Measurements from ENCODE around the gene CEP89.

DNA sequence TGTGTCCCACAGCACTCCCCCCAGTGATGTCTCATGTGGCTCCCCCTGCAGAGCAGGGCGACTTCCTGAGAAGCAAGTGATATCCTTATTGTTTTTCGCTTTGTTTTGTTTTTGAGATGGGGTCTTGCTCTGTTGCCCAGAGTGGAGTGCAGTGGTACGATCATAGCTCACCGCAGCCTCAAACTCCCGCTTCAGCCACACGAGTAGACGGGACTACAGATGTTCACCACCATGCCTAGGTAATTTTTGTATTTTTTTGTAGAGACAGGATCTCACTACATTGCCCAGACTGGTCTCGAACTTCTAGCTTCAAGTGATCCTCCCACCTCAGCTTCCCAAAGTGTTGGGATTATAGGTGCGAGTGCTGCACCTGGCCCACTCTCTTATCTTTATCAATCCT, 5.0 kb downstream of the CEP89 start:
- TF ChIP-seq EZH2 (IDR thresholded peaks at IDR 0.05) (no peak), JUND (IDR thresholded peaks at IDR 0.05) (no peak), EZH2phosphoT487 (IDR thresholded peaks at IDR 0.05; ENCODE audit: borderline replicate concordance) (no peak), SP1 (IDR thresholded peaks at IDR 0.05; ENCODE audit: low read depth) (no peak), POLR2A (IDR thresholded peaks at IDR 0.05; ENCODE audit: borderline replicate concordance, extremely low read depth, insufficient read depth, insufficient read length) (no peak), YY1 (IDR thresholded peaks at IDR 0.05; ENCODE audit: extremely low read depth, insufficient replicate concordance, low read depth, low read length) (no peak), SIN3A (IDR thresholded peaks at IDR 0.05; ENCODE audit: low read depth) (no peak), TCF7L2 (IDR thresholded peaks at IDR 0.05; ENCODE audit: borderline replicate concordance, extremely low read depth, insufficient read depth, insufficient read length) (no peak), POLR2AphosphoS5 (IDR thresholded peaks at IDR 0.05; ENCODE audit: low read depth, low read length) (no peak)
- TF ChIP-seq, protein P1, sequence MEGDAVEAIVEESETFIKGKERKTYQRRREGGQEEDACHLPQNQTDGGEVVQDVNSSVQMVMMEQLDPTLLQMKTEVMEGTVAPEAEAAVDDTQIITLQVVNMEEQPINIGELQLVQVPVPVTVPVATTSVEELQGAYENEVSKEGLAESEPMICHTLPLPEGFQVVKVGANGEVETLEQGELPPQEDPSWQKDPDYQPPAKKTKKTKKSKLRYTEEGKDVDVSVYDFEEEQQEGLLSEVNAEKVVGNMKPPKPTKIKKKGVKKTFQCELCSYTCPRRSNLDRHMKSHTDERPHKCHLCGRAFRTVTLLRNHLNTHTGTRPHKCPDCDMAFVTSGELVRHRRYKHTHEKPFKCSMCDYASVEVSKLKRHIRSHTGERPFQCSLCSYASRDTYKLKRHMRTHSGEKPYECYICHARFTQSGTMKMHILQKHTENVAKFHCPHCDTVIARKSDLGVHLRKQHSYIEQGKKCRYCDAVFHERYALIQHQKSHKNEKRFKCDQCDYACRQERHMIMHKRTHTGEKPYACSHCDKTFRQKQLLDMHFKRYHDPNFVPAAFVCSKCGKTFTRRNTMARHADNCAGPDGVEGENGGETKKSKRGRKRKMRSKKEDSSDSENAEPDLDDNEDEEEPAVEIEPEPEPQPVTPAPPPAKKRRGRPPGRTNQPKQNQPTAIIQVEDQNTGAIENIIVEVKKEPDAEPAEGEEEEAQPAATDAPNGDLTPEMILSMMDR (IDR thresholded peaks at IDR 0.05 in 2 of 3, conservative IDR thresholded peaks at IDR 0.05 in 1 of 3; ENCODE audit: borderline replicate concordance in 1 of 3, insufficient read depth in 1 of 3, low read depth in 2 of 3, low read length in 2 of 3), result no peak
- TF ChIP-seq, protein P2, sequence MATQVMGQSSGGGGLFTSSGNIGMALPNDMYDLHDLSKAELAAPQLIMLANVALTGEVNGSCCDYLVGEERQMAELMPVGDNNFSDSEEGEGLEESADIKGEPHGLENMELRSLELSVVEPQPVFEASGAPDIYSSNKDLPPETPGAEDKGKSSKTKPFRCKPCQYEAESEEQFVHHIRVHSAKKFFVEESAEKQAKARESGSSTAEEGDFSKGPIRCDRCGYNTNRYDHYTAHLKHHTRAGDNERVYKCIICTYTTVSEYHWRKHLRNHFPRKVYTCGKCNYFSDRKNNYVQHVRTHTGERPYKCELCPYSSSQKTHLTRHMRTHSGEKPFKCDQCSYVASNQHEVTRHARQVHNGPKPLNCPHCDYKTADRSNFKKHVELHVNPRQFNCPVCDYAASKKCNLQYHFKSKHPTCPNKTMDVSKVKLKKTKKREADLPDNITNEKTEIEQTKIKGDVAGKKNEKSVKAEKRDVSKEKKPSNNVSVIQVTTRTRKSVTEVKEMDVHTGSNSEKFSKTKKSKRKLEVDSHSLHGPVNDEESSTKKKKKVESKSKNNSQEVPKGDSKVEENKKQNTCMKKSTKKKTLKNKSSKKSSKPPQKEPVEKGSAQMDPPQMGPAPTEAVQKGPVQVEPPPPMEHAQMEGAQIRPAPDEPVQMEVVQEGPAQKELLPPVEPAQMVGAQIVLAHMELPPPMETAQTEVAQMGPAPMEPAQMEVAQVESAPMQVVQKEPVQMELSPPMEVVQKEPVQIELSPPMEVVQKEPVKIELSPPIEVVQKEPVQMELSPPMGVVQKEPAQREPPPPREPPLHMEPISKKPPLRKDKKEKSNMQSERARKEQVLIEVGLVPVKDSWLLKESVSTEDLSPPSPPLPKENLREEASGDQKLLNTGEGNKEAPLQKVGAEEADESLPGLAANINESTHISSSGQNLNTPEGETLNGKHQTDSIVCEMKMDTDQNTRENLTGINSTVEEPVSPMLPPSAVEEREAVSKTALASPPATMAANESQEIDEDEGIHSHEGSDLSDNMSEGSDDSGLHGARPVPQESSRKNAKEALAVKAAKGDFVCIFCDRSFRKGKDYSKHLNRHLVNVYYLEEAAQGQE (IDR thresholded peaks at IDR 0.05; ENCODE audit: low read depth), result no peak

Data from HCT116 (cell line).